B cell (primary cell): ENCODE data around the gene SCYL3. TPM values are rescaled to one million over a fixed set of nuclear protein-coding genes. Genes with fewer than 3 reads are reported as not detected.

Experiments
- ATAC-seq: fragments of 200-7000 bp; cut with Tn5 transposase; one replicate; pipeline ENCODE4 v1.10.0; 2021; ENCODE audit warnings: low read depth, mild to moderate bottlenecking, moderate number of reproducible peaks, moderate library complexity
- CTCF ChIA-PET: fragments of 350-600 bp; sonication (Branson Sonifier 250); formaldehyde crosslinking; loops from one replicate; lab custom pipeline; 2021; ENCODE audit warnings: antibody characterized with exemption, inconsistent platforms; lab: Charles Lee
- POLR2A ChIA-PET: fragments of 350-600 bp; sonication (Branson Sonifier 250); formaldehyde crosslinking; loops from one replicate; lab custom pipeline; 2021; ENCODE audit warnings: antibody characterized with exemption; lab: Charles Lee
- DNase-seq: peaks from one replicate; pipeline ENCODE4 v3.0.0; 2013
- H2AFZ ChIP-seq: 2 replicates; pipeline ENCODE4 v1.6.1; 2012; ENCODE audit warnings: mild to moderate bottlenecking, low read depth, low read length; ENCODE audit not compliant: insufficient read depth, poor library complexity, severe bottlenecking
- H3K27ac ChIP-seq, 2 donors: 1 replicate in 1 of 2; 2 replicates in 1 of 2; pipeline ENCODE4 v1.5.1; 2012 to 2013; ENCODE audit warnings: low read length in 2 of 2, mild to moderate bottlenecking in 2 of 2, moderate library complexity in 1 of 2
- H3K27me3 ChIP-seq, 4 experiments: fragments of 200-600 bp in 1 of 4; sonication (generic) in 1 of 4; replicated peaks in 1 of 4; 1 replicate in 2 of 4; 2 replicates in 2 of 4; pipeline versions ENCODE4 v1.6.1 to v1.7.0; 2013 to 2016; ENCODE audit warnings: low read length in 3 of 4, mild to moderate bottlenecking in 2 of 4, mixed read lengths in 1 of 4, moderate library complexity in 1 of 4; ENCODE audit not compliant: insufficient read depth in 4 of 4, control insufficient read depth in 3 of 4; ENCODE audit errors: control extremely low read depth in 1 of 4
- H3K36me3 ChIP-seq, 2 experiments: replicated peaks in 1 of 2; 1 replicate in 1 of 2; 2 replicates in 1 of 2; pipeline versions ENCODE4 v1.6.1 to v1.7.1; 2013; ENCODE audit warnings: low read length in 1 of 2; ENCODE audit not compliant: insufficient read depth in 2 of 2, control insufficient read depth in 1 of 2; ENCODE audit errors: control extremely low read depth in 1 of 2, extremely low read depth in 1 of 2
- H3K4me1 ChIP-seq, 2 donors: fragments of 200-600 bp in 1 of 2; sonication (generic) in 1 of 2; 1 replicate in 1 of 2; 2 replicates in 1 of 2; pipeline versions ENCODE4 v1.5.1 to v1.6.1; 2013 to 2017; ENCODE audit warnings: low read length in 2 of 2; ENCODE audit not compliant: control insufficient read depth in 2 of 2, insufficient read depth in 2 of 2
- H3K4me2 ChIP-seq: replicated peaks from 2 replicates; pipeline ENCODE3; 2012; ENCODE audit warnings: mild to moderate bottlenecking, low read depth, low read length; ENCODE audit not compliant: poor library complexity, severe bottlenecking
- H3K4me3 ChIP-seq, 5 experiments: fragments of 200-600 bp in 1 of 5; sonication (generic) in 1 of 5; 1 replicate in 3 of 5; 2 replicates in 2 of 5; pipeline versions ENCODE4 v1.5.1 to v1.7.0; 2011 to 2016; ENCODE audit warnings: low read length in 4 of 5, mild to moderate bottlenecking in 4 of 5, low read depth in 2 of 5, control low read depth in 1 of 5, moderate library complexity in 1 of 5; ENCODE audit not compliant: insufficient read depth in 1 of 5; ENCODE audit errors: control extremely low read depth in 1 of 5, extremely low read depth in 1 of 5
- H3K79me2 ChIP-seq: fragments of 200-600 bp; sonication (generic); one replicate; pipeline ENCODE4 v1.6.0; 2016; ENCODE audit warnings: low read length; ENCODE audit not compliant: control insufficient read depth, insufficient read depth
- H3K9ac ChIP-seq: fragments of 200-600 bp; sonication (generic); 2 replicates; pipeline ENCODE4 v1.6.1; 2017; ENCODE audit warnings: mild to moderate bottlenecking, low read length, moderate library complexity
- H3K9me3 ChIP-seq, 3 donors: one replicate each; pipeline versions ENCODE4 v1.6.1 to v1.7.1; 2013; ENCODE audit warnings: low read length in 2 of 3; ENCODE audit not compliant: control insufficient read depth in 2 of 3, insufficient read depth in 1 of 3; ENCODE audit errors: control extremely low read depth in 1 of 3
- H4K20me1 ChIP-seq: 2 replicates; pipeline ENCODE4 v1.6.0; 2012; ENCODE audit warnings: mild to moderate bottlenecking, low read length; ENCODE audit not compliant: insufficient read depth, control insufficient read depth, poor library complexity, severe bottlenecking
- H3K27ac Mint-ChIP-seq: one replicate; pipeline ENCODE4 v1.8.0; 2021; ENCODE audit warnings: mixed read lengths
- H3K27me3 Mint-ChIP-seq: one replicate; pipeline ENCODE4 v1.8.0; 2021; ENCODE audit warnings: mixed read lengths
- H3K4me1 Mint-ChIP-seq: one replicate; pipeline ENCODE4 v1.8.0; 2021; ENCODE audit warnings: mixed read lengths
- H3K4me3 Mint-ChIP-seq: one replicate; pipeline ENCODE4 v1.8.0; 2021; ENCODE audit warnings: mixed read lengths
- H3K9me3 Mint-ChIP-seq: one replicate; pipeline ENCODE4 v1.8.0; 2022; ENCODE audit warnings: mixed read lengths; ENCODE audit not compliant: insufficient read depth
- CTCF ChIP-seq: fragments of 200-600 bp; IDR thresholded peaks from one replicate; pipeline ENCODE4 v1.8.0; 2022; ENCODE audit warnings: antibody characterized with exemption, mild to moderate bottlenecking
- EZH2 ChIP-seq: IDR thresholded peaks from 2 replicates; pipeline ENCODE4 v1.6.1; 2012; ENCODE audit warnings: borderline replicate concordance, low read depth, mild to moderate bottlenecking, moderate library complexity, low read length; ENCODE audit not compliant: insufficient read depth, poor library complexity, severe bottlenecking
- WGBS: methylation state at CpG from one replicate; pipeline ENCODE4 v1.1.5; 2013; ENCODE audit warnings: missing lambda C conversion rate; ENCODE audit not compliant: insufficient coverage; 5-methylcytosine and 5-hydroxymethylcytosine counted together
- intact Hi-C: fragments of 100-400 bp; cut with micrococcal nuclease; formaldehyde crosslinking; loops from one replicate; pipeline ENCODE4 v1.10.0; 2022
- polyA plus RNA-seq: library from polyadenylated mRNA; depleted of rRNA; stranded (reverse); fragments of >200 nt; gene quantifications from 2 replicates; pipeline ENCODE4 v1.2.3, GENCODE V29; 2012
- total RNA-seq, 2 donors: library from RNA; stranded (reverse); fragments of 120-200 nt in 1 of 2; gene quantifications; 1 replicate in 1 of 2; 2 replicates in 1 of 2; pipeline versions ENCODE4 v1.2.3 to v1.2.4, GENCODE V29; 2013 to 2022

The SCYL3 gene
- total and polyA plus RNA-seq, 2 donors (not counting 1 experiment from before 2014, with no cell fraction given) = 14.2 to 18.4 TPM

- Mint-ChIP-seq H3K4me1 (no peaks in the 10 kb centered on the region), H3K27ac (no peak overlapping the region), H3K4me3 (no peak overlapping the region), H3K27me3 (no peaks in the 10 kb centered on the region), H3K9me3 (no peaks in the 10 kb centered on the region)
- Histone ChIP-seq H3K4me2 (no peak overlapping the region), H3K79me2 (no peaks in the 10 kb centered on the region), H2AFZ (no peak overlapping the region), H3K4me1 (no peaks in the 10 kb centered on the region), H4K20me1 (no peaks in the 10 kb centered on the region), H3K27me3 (no peaks in the 10 kb centered on the region), H3K27ac (no peak overlapping the region), H3K9ac (no peak overlapping the region), H3K36me3 (no peaks in the 10 kb centered on the region), H3K4me3 (no peak overlapping the region), H3K9me3 (peaks cover 0 to 1% (median 0%) of the 10 kb centered on the region in 3 donors)
- CTCF ChIA-PET = no interaction called here
- ATAC-seq (no peak), DNase-seq (no peak)
- no peak for TF ChIP-seq EZH2
- TF ChIP-seq CTCF = no peak
- intact Hi-C loops = no loop called here
- POLR2A ChIA-PET = no interaction called here
- no CpG with 5 or more reads among the region's 1 CpG for WGBS
These were observed 77.1 kb downstream of the SCYL3 start for GRCh38 chr1:169816617-169817016.

- no peak overlapping the region for H3K9ac ChIP-seq
- Mint-ChIP-seq H3K4me1 (no peaks in the 10 kb centered on the region), H3K9me3 (no peaks in the 10 kb centered on the region), H3K27me3 (no peaks in the 10 kb centered on the region), H3K4me3 (no peak overlapping the region), H3K27ac (no peak overlapping the region)
- no peak for DNase-seq
- no peak for TF ChIP-seq CTCF
- POLR2A ChIA-PET = no interaction called here
- H3K4me3 ChIP-seq = no peak overlapping the region
- no peaks in the 10 kb centered on the region for H3K79me2 ChIP-seq
- WGBS = no CpG with 5 or more reads among the region's 2 CpGs
- intact Hi-C loops = no loop called here
- CTCF ChIA-PET = interaction anchor here (9.5 kb wide), 1 partner anchor 264 kb away, joined by 151 read pairs; no protein-coding TSS in a partner anchor
- no peak for ATAC-seq
- H4K20me1 ChIP-seq = no peaks in the 10 kb centered on the region
- H3K4me2 ChIP-seq = no peak overlapping the region
- H3K27ac ChIP-seq = no peak overlapping the region
- peaks cover 0 to 1% (median 0%) of the 10 kb centered on the region in 3 donors for H3K9me3 ChIP-seq
- no peaks in the 10 kb centered on the region for H3K4me1 ChIP-seq
- no peaks in the 10 kb centered on the region for H3K27me3 ChIP-seq
- no peaks in the 10 kb centered on the region for H3K36me3 ChIP-seq
- no peak overlapping the region for H2AFZ ChIP-seq
These were observed 79.4 kb downstream of the SCYL3 start for GRCh38 chr1:169814265-169814664.
